Urinary bladder (tissue), 4 donors: ENCODE results near the gene LEMD2. TPM values are rescaled to one million over a fixed set of nuclear protein-coding genes. Genes with fewer than 3 reads are reported as not detected.

ENCODE experiments used
- DNase-seq: peaks from one replicate; pipeline ENCODE4 v3.0.0-alpha.2; 2015; ENCODE audit errors: extremely low spot score
- H3K27ac ChIP-seq: one replicate; pipeline ENCODE4 v1.5.1; 2013; ENCODE audit warnings: low read depth, mild to moderate bottlenecking, moderate library complexity
- H3K36me3 ChIP-seq: one replicate; pipeline ENCODE4 v1.6.1; 2013; ENCODE audit warnings: mild to moderate bottlenecking, moderate library complexity; ENCODE audit not compliant: insufficient read depth
- H3K4me1 ChIP-seq: one replicate; pipeline ENCODE4 v1.6.1; 2013; ENCODE audit warnings: mild to moderate bottlenecking, moderate library complexity; ENCODE audit not compliant: insufficient read depth
- H3K4me3 ChIP-seq: one replicate; pipeline ENCODE4 v1.5.1; 2013; ENCODE audit warnings: low read depth, low read length
- WGBS: extraction: QIAGEN DNeasy Blood & Tissue Kit; methylation state at CpG from one replicate; pipeline ENCODE4 v1.1.7; 2013; 5-methylcytosine and 5-hydroxymethylcytosine counted together
- polyA plus RNA-seq: library from polyadenylated mRNA; stranded (reverse); fragments of 200-250 nt; gene quantifications from one replicate; pipeline ENCODE4 v1.2.3, GENCODE V29; 2013
- total RNA-seq: library from RNA; depleted of rRNA; stranded (reverse); fragments of >200 nt; gene quantifications from one replicate; pipeline ENCODE4 v1.2.3, GENCODE V29; 2014
- donor health status: healthy with polysubstance abuse.
- donor health status: healthy.

LEMD2 gene
- total and polyA plus RNA-seq, 2 donors = 33.6 to 41.7 TPM

DNA sequence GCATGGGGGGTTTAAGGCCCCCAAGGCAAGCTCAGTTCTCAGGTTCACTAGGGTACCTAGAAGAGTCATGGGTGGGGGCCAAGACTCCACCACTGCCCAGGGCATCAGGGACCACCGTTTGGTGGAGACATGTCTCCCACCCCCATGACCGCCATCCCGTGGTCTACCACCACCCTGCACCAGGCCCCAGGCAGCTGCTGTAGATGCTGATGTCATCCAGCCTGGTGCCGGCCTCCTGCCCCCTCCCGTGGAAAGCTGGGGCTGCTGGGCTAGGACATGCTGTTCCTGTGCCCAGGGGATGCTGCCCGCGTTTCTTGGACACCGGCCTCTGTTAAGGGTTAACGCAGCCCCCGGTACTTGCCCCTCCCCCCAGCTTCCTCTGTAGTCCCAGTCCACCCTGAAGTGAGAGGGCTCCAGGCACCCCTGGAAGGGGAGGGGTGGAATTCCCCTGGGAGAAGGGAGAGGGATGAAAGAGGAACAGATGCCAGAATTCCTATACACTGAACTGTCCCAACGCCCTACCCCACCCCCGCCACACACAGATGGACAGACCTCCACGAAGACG, 42.8 kb downstream of the LEMD2 start:
- no peak for DNase-seq
- Histone ChIP-seq H3K4me3 (no peak overlapping the region), H3K4me1 (no peaks in the 10 kb centered on the region), H3K36me3 (no peaks in the 10 kb centered on the region), H3K27ac (no peak overlapping the region)
- 32% methylated on average over 14 of the region's 14 CpGs for WGBS

DNA sequence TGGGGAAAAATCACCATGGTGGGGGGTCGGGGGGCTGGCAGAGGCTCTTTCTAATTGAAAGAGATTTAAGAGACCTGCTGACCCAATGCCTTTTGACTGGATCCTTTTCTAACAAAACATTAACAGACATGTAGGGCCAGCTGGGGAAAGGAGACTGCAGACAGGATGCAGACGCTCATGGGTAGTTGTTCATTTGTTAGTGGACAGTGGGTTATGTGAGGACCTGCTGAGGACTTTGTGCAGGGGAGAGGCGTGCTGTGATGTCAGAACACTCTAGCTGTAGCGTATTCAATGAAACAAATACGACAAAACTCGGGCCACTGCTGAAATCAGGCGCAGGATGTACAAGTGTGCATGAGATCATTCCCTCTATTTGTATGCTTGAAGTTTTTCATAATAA, 43.4 kb downstream of the LEMD2 start:
- 73% methylated on average over 7 of the region's 7 CpGs for WGBS
- no peaks in the 10 kb centered on the region for H3K4me1 ChIP-seq
- no peaks in the 10 kb centered on the region for H3K36me3 ChIP-seq
- no peak for DNase-seq
- no peak overlapping the region for H3K4me3 ChIP-seq
- no peak overlapping the region for H3K27ac ChIP-seq

DNA sequence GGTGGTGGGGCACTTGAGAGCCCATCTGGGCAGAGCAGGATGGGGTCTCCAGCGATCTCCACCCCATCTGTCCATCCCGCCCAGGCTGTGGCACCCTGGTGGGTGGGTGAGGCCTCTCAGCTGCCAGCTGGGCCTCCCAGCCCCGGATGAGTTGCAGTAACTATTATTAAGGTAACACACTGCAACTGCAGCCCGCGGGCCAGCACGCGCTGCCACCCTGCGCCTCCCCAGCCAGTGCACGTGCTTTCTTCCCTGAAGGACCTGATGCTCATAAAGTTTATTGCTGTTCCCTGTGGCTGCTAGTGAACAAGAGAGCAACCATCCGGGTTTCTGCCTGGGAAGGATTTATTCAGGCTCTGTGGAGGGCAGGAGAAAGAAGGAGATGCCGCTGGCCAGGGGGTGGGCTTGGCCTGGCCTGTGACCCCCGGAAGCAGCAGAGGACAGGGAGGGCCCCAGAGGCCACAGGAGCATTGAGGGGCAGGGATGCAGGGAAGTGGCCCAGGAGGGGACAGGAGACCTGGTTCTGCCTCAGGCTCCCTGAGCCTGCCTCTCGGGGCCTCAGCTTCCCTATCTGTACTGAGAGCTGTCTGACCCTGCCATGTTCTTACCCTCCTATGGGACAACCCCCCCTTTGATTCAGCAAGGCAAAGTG, 43.9 kb downstream of the LEMD2 start:
- H3K4me1 ChIP-seq = no peaks in the 10 kb centered on the region
- DNase-seq = no peak
- no peak overlapping the region for H3K27ac ChIP-seq
- H3K36me3 ChIP-seq = no peaks in the 10 kb centered on the region
- H3K4me3 ChIP-seq = no peak overlapping the region
- WGBS = 61% methylated on average over 13 of the region's 13 CpGs

DNA sequence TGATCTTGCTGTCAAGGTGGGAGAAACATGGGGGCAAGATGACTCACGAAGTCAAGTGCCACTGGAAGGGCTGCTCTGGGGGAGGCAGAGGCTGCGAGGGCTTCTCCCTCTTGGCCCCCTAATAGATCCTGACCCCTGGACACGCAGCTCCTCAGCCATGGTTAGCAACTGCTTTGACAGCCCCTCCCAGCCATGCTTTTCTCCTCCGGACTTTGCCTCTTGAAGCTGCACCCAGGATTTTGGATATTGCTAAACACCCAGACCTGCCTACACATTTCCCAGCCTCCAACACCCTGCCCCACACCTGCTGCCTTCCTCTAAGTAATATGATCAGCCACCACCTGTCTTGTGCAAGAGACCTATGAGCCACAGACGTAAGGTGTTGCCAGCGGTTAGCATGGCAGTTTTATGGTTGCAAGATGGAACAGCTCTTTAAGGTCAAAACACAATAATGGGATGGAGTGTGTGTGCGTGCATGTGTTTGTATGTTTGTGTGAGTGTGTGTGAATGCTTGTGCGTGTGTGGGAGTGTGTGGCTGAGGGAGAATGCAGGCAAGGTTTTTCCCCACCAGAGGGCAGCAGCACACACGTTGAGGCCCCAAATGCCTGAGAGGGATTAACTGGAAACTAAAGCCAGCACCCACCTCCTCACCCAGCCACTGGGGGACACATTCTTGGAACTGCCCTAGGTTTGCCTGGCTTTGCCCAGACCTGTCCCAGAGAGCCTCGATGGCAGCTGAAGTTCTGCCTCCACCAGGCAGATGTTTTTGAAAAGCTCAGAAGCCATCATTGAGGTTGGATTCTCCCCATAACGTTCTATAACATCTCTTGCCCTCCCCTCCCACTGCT, 44.7 kb downstream of the LEMD2 start:
- DNase-seq = peak; percentile 63

DNA sequence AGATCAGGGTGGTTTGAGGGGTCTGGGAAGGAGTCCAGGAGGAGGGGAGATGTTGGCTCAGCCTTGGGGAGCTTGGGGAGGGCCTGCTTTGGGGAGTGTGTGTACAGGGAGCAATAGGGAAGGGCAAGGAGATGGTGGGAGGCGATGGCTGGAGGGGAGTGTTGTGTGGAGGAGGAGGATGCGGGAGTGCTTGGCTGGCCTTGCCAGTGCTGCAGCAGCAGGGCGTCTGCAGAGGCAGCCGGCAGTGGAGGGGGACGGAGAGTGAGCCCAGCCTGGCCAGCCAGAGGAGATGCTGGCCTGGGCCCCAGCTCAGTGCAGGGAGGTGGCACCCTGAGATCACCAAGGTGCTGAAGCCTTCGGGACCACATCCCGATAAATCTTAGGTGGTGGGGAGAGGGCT, 46.1 kb downstream of the LEMD2 start:
- Histone ChIP-seq H3K4me1 (no peaks in the 10 kb centered on the region), H3K27ac (no peak overlapping the region), H3K36me3 (no peaks in the 10 kb centered on the region), H3K4me3 (no peak overlapping the region)
- 53% methylated on average over 7 of the region's 7 CpGs for WGBS
- no peak for DNase-seq

More for the DNA sequence above, 44.7 kb downstream of the LEMD2 start:
- Histone ChIP-seq H3K4me1 (no peaks in the 10 kb centered on the region), H3K27ac (no peak overlapping the region), H3K36me3 (no peaks in the 10 kb centered on the region), H3K4me3 (no peak overlapping the region)
- WGBS = 37% methylated on average over 11 of the region's 11 CpGs

DNA sequence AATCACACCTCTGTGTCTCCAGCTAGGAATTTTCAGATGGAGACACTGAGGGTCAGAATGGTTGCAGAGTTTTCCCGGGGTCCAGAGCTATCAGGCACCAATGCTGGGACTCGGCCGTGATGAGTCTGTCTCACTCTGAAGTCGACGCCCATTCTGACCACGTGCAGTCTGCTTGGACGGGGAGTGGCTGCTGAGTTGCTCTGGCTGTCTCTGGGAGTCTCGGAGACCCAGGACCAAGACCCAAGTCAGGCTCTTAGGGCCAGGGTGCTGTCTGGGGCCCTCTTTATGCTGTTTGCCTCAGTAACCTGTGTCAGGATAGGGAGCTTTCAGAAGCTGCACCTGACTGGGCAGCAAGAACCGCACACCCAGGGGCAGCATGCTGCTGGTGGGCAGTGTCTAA, 46.8 kb downstream of the LEMD2 start:
- Histone ChIP-seq H3K4me3 (no peak overlapping the region), H3K36me3 (no peaks in the 10 kb centered on the region), H3K4me1 (no peaks in the 10 kb centered on the region), H3K27ac (no peak overlapping the region)
- 57% methylated on average over 9 of the region's 9 CpGs for WGBS
- DNase-seq = no peak

DNA sequence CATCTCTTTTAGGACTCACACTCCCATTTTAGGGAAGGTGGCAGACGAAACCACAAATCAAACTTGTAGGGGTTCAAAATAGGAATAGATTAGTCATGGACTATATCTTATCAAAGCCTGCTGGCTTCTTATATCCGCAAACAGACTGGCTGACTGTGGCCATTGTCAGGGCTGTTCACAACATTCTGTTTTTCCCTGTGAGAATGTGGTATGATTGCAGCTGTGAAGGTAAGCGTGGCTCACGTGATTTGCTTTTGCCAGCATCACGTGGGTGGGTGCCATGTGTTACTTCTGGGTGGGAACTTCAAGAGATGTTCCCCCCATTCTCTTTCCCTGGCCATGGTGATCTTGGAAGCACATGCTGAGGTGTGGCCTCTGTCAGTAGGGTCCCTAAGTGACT, 48.1 kb downstream of the LEMD2 start:
- no peak overlapping the region for H3K27ac ChIP-seq
- H3K36me3 ChIP-seq = no peaks in the 10 kb centered on the region
- no peaks in the 10 kb centered on the region for H3K4me1 ChIP-seq
- H3K4me3 ChIP-seq = no peak overlapping the region
- 84% methylated on average over 5 of the region's 5 CpGs for whole genome bisulfite sequencing
- DNase-seq = no peak

DNA sequence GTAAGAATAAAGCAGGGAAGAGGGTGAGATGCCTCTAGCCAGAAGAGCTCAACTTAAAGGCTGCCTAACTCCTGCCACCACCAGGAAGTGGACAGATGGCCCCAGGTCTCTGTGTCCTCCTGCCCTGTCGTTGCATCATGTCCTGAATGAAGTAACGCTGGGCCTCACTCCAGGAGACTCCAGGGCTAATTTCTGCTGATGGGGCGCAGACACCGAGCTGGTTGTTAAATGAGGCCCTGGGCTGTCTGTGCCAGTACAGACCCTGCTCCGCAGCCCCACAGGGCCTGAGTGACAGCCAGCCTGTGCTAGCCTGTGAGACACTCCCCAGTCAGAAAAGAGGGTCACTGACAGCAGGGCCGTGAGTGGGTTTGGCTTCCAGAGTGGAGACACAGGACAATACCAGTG, 48.7 kb downstream of the LEMD2 start:
- no peak overlapping the region for H3K4me3 ChIP-seq
- 73% methylated on average over 6 of the region's 6 CpGs for WGBS
- H3K36me3 ChIP-seq = no peaks in the 10 kb centered on the region
- DNase-seq = no peak
- no peak overlapping the region for H3K27ac ChIP-seq
- no peaks in the 10 kb centered on the region for H3K4me1 ChIP-seq

DNA sequence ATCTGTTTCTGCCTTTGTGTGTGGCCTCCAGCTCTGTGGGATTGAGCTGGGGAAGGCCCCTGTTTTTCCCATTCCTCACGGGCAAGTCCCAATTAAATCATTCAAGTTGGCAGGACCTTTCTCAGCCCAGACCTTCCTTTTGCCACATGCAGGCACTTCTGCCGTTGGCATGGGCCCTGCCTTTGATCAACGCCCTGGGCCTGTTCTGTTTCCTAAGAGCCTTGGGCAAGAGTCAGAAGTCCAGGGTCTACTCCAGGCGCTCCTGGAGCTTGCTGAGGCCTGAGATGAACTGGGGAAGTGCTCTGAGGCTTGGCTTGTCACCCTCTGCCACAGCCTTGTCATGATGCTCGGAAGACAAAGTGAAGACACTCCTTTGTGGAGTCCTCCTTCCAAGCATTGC, 49.4 kb downstream of the LEMD2 start:
- H3K36me3 ChIP-seq = no peaks in the 10 kb centered on the region
- no peak for DNase-seq
- no peaks in the 10 kb centered on the region for H3K4me1 ChIP-seq
- 88% methylated on average over 5 of the region's 5 CpGs for WGBS
- H3K4me3 ChIP-seq = no peak overlapping the region
- no peak overlapping the region for H3K27ac ChIP-seq

DNA sequence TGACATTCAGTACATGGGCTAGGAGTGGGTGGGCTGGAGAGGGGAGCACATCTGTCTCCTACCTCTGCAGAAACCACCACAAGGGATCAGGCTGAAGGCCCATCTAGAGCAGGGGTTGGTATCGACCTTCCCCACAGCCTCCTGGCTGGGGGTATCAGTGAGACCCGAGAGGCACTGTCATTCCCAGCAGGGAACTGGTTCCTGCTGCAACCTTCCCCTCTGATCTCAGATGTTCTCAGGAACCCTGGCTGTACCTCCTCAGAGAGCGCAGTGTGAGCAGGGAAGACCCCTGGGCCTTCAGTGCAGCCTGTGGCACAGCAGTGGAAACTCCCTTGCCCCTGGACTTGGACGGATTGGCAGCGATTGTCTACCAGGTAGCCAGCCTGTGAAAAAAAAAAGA, 50.1 kb downstream of the LEMD2 start:
- Histone ChIP-seq H3K27ac (no peak overlapping the region), H3K4me3 (no peak overlapping the region), H3K36me3 (no peaks in the 10 kb centered on the region), H3K4me1 (no peaks in the 10 kb centered on the region)
- WGBS = 93% methylated on average over 5 of the region's 5 CpGs
- DNase-seq = no peak

DNA sequence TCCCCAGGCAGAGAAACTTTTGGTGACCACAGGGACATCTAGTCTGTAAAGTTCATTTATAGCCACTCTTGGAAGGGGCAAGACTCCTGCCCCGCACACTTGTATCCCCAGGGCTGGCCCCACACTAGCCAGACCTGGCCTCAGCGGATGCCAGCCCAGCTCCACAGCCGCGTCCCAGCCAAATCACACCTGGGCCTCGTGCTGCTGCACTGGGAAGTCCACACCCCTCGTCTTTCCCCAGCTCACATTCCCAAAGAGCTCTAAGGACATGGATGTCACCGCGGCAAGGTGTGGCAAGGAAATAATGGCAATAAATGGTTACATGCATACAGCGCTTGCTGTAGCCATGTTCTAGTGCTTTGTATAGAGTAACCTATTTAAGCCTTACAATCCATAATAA, 50.8 kb downstream of the LEMD2 start:
- WGBS = 86% methylated on average over 9 of the region's 9 CpGs
- Histone ChIP-seq H3K36me3 (no peaks in the 10 kb centered on the region), H3K4me1 (no peaks in the 10 kb centered on the region), H3K27ac (no peak overlapping the region), H3K4me3 (no peak overlapping the region)
- no peak for DNase-seq

DNA sequence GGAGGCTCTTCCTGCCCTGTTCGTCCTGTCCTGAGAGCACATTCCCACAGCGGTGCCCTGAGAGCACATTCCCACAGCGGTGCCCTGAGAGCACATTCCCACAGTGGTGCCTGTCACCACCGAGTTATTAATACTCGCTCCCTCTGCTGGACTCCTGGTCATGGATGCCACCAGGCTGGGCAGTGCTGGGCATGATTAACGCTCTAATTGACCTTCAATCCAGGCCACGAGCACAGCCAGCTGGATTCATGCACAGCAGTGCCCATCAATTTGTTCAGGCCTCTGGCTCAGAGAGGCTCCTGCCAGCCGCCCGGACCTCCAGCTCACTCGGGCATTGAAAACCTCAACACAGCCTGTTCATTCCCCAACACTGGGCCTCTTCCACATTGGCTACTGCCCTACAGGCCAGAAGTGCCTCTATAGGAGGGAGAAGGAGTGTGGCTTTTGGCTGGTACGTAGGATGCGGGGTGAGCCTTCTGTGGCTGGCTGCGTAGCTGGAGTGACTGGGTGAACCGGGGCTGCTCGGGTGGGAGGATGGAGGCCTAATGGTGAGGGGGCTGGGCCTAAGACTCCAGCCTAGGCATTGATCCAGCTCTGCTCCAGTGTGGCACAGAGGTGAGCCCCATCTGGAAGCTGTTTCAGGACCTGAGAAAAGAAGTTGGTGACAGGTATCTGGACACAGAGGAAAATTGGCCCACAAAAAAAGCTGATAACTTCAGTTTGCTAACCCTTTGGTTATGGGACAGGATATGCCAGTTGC, 51.5 kb downstream of the LEMD2 start:
- no peak for DNase-seq
- no peak overlapping the region for H3K27ac ChIP-seq
- 86% methylated on average over 15 of the region's 15 CpGs for WGBS
- no peak overlapping the region for H3K4me3 ChIP-seq
- no peaks in the 10 kb centered on the region for H3K36me3 ChIP-seq
- H3K4me1 ChIP-seq = no peaks in the 10 kb centered on the region

DNA sequence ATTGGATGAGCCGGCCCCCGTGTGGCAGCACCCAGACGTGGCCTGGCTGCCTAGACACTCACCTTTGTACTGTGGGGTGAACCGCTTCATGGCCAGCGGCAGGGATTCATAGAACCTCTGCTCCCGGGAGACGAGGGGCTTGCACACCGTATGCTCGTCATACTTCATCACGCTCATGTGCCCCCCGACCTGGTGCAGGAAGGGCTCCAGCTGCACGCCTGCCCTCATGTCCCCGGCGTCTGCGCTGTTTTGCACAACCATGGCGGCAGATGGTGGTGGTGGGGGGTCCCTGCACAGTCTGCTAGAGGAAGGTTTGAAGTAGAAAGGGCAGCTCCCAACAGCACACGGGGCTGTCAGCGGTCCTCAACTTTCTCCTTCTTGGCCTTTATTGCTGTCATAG, 53.7 kb downstream of the LEMD2 start:
- H3K4me3 ChIP-seq = no peak overlapping the region
- H3K36me3 ChIP-seq = no peaks in the 10 kb centered on the region
- no peaks in the 10 kb centered on the region for H3K4me1 ChIP-seq
- no peak for DNase-seq
- 86% methylated on average over 18 of the region's 18 CpGs for WGBS
- H3K27ac ChIP-seq = no peak overlapping the region

DNA sequence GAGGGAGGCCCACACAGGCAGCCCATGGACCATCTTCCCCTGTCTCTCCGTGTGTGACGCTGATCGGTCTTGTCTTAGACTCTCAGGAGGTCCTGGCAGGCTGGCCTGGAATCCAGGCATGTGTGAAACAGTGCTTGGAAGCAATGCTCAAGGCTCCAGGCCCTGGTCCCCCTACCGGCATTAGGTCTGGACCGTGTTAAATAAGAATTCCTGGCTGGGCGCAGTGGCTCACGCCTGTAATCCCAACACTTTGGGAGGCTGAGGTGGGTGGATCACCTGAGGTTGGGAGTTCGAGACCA, 55.3 kb downstream of the LEMD2 start:
- WGBS = 93% methylated on average over 8 of the region's 8 CpGs
- Histone ChIP-seq H3K4me1 (no peaks in the 10 kb centered on the region), H3K36me3 (no peaks in the 10 kb centered on the region), H3K27ac (no peak overlapping the region), H3K4me3 (no peak overlapping the region)
- no peak for DNase-seq
